Panc1 (cell line): ENCODE results near the gene RPSA. TPM values are rescaled to one million over a fixed set of nuclear protein-coding genes. Genes with fewer than 3 reads are reported as not detected.

Experiments
- ATAC-seq: fragments of 200-7000 bp; cut with Tn5 transposase; 2 replicates; pipeline ENCODE4 v1.9.1; 2020; ENCODE audit warnings: mild to moderate bottlenecking, moderate library complexity
- Bru-seq: library from RNA; stranded (reverse); fragments of 400-500 nt; gene quantifications from one replicate; lab custom pipeline; 2021; lab: Mats Ljungman, UMichigan
- BruChase-seq, 2 experiments: library from RNA; stranded (reverse); fragments of 400-500 nt; gene quantifications; one replicate each; lab custom pipeline; 2021; lab: Mats Ljungman, UMichigan
- BruUV-seq: library from RNA; stranded (reverse); fragments of 400-500 nt; replicated peaks from 2 replicates; lab custom pipeline; 2021; lab: Mats Ljungman, UMichigan
- CTCF ChIA-PET: fragments of 300-600 bp; sonication (Branson Sonifier 250); formaldehyde crosslinking; loops from one replicate; lab custom pipeline; 2022; ENCODE audit warnings: antibody characterized with exemption; lab: Charles Lee
- POLR2A ChIA-PET: fragments of 300-600 bp; sonication (Branson Sonifier 250); formaldehyde crosslinking; loops from one replicate; lab custom pipeline; 2022; ENCODE audit warnings: antibody characterized with exemption; lab: Charles Lee
- DNase-seq: peaks from one replicate; pipeline ENCODE4 v3.0.0-alpha.2; 2010; ENCODE audit warnings: low read depth, low spot score
- H3K27ac ChIP-seq: 2 replicates; pipeline ENCODE4 v1.5.1; 2011; ENCODE audit warnings: mild to moderate bottlenecking, low read length, inconsistent platforms
- H3K27me3 ChIP-seq: fragments of 200-500 bp; sonication (Bioruptor generic); 2 replicates; pipeline ENCODE4 v1.6.0; 2014; ENCODE audit warnings: low read length, inconsistent platforms; ENCODE audit not compliant: control insufficient read depth, insufficient read depth
- H3K36me3 ChIP-seq: fragments of 200-500 bp; sonication (Bioruptor generic); 2 replicates; pipeline ENCODE4 v1.5.1; 2014; ENCODE audit warnings: inconsistent platforms, mild to moderate bottlenecking, low read length, moderate library complexity; ENCODE audit not compliant: control insufficient read depth, insufficient read depth
- H3K4me1 ChIP-seq: 2 replicates; pipeline ENCODE4 v1.5.1; 2011; ENCODE audit warnings: inconsistent platforms, mild to moderate bottlenecking, low read length, moderate library complexity; ENCODE audit not compliant: control insufficient read depth, insufficient read depth
- H3K4me3 ChIP-seq, 2 experiments: 2 replicates each; pipeline ENCODE4 v1.5.1; 2011 to 2012; ENCODE audit warnings: low read depth in 2 of 2, low read length in 2 of 2, mild to moderate bottlenecking in 2 of 2, inconsistent platforms in 1 of 2, moderate library complexity in 1 of 2
- H3K9me3 ChIP-seq: fragments of 200-500 bp; sonication (Bioruptor generic); 2 replicates; pipeline ENCODE4 v1.5.1; 2014; ENCODE audit warnings: low read depth, mild to moderate bottlenecking, inconsistent platforms, low read length, moderate library complexity; ENCODE audit not compliant: control insufficient read depth, insufficient read depth
- CTCF ChIP-seq: fragments of 450-650 bp; IDR thresholded peaks from 2 replicates; pipeline ENCODE4 v1.5.1; 2017; ENCODE audit warnings: mild to moderate bottlenecking
- POLR2AphosphoS5 ChIP-seq: IDR thresholded peaks from 2 replicates; pipeline ENCODE4 v1.6.1; 2012; ENCODE audit warnings: mild to moderate bottlenecking, low read depth, low read length, moderate library complexity
- REST ChIP-seq, 2 experiments: IDR thresholded peaks; 2 replicates each; pipeline ENCODE4 v1.6.1; 2011 to 2012; ENCODE audit warnings: low read depth in 2 of 2, control low read depth in 1 of 2, low read length in 1 of 2, mild to moderate bottlenecking in 1 of 2, moderate library complexity in 1 of 2; ENCODE audit not compliant: insufficient read depth in 1 of 2
- TCF7L2 ChIP-seq: IDR thresholded peaks from 2 replicates; pipeline ENCODE4 v1.6.1; 2011; ENCODE audit warnings: mild to moderate bottlenecking, low read depth, low read length, inconsistent platforms
- in situ Hi-C: cut with HindIII; loops from 2 replicates; pipeline ENCODE4 v1.10.0; 2016; ENCODE audit warnings: low sequenced_read_pairs, low pct_unique_long_range_greater_than_20kb
- intact Hi-C: fragments of 100-400 bp; cut with micrococcal nuclease; formaldehyde crosslinking; loops from one replicate; pipeline ENCODE4 v1.10.0; 2022; ENCODE audit not compliant: unreplicated experiment
- long read RNA-seq: library from polyadenylated mRNA; unstranded; transcript quantifications from one replicate; pipeline ENCODE4 v2.0.0, GENCODE V29; 2021; ENCODE audit not compliant: unreplicated experiment
- polyA plus RNA-seq: library from polyadenylated mRNA; unstranded; fragments of >200 nt; gene quantifications from one replicate; pipeline ENCODE4 v1.2.1, GENCODE V29; 2012; ENCODE audit warnings: missing spikeins; ENCODE audit not compliant: insufficient read length
- total RNA-seq: library from RNA; stranded (reverse); gene quantifications from one replicate; pipeline ENCODE4 v1.2.1, GENCODE V29; 2021; ENCODE audit not compliant: unreplicated experiment

The RPSA gene
- 856 TPM for total RNA-seq
- polyA plus RNA-seq: 738 TPM
- percentile 99 among the genes with signal in this experiment for Bru-seq, nascent RNA
- BruChase-seq, experiment 1, labeled RNA remaining after a 2-hour chase: percentile 97 among the genes with signal in this experiment
- percentile 98 among the genes with signal in this experiment for BruChase-seq, experiment 2, labeled RNA remaining after a 6-hour chase
- long read RNA-seq, transcript RPSA-201 (7 exons, 1,171 nt): major isoform, 242 of 274 reads
- long read RNA-seq, partial matches to known transcripts: 17 of 274 reads
- long read RNA-seq, other reads (novel, unspliced or antisense): 12 of 274 reads

- POLR2A ChIA-PET: no interaction called here
- TF ChIP-seq POLR2AphosphoS5: peak; percentile 98
- TF ChIP-seq CTCF: peak; percentile 63
- no peak for TF ChIP-seq TCF7L2
Observed at GRCh38 chr3:39406368-39407258, at the start of gene RPSA. TSS of gene RPSA (plus strand) at chr3:39406720. CDS start at chr3:39407654, 934 bp downstream.

GRCh38 chr3:39358333-39358732 is 48.2 kb upstream of the RPSA start:
- intact Hi-C loops: no loop called here
- Histone ChIP-seq H3K36me3 (no peaks in the 10 kb centered on the region), H3K4me1 (no peaks in the 10 kb centered on the region), H3K27me3 (no peaks in the 10 kb centered on the region), H3K9me3 (no peaks in the 10 kb centered on the region), H3K27ac (no peak overlapping the region), H3K4me3 (no peak overlapping the region)
- TF ChIP-seq POLR2AphosphoS5: no peak
- no peak for TF ChIP-seq REST (IDR thresholded peaks at IDR 0.05; ENCODE audit: insufficient read depth in 1 of 2, low read depth in 2 of 2, low read length in 1 of 2)
- no TSS peak for BruUV-seq
- in situ Hi-C loops: no loop called here
- ChIA-PET POLR2A (no interaction called here), CTCF (no interaction called here)
- no peak for ATAC-seq
- DNase-seq: no peak

More at GRCh38 chr3:39406368-39407258, at the start of gene RPSA:
- intact Hi-C loops: no loop called here
- peaks cover 32% of the 10 kb centered on the region for H3K36me3 ChIP-seq
- no peaks in the 10 kb centered on the region for H3K27me3 ChIP-seq
- CTCF ChIA-PET: no interaction called here
- TSS peak; percentile 82 for BruUV-seq
- DNase-seq (peak; percentile 78), ATAC-seq (peak; percentile 98)
- no peaks in the 10 kb centered on the region for H3K9me3 ChIP-seq
- H3K27ac ChIP-seq: peak within 1 kb of the TSS; percentile 95
- in situ Hi-C loops: no loop called here
- peak within 1 kb of the TSS; percentile 80 to 89 for H3K4me3 ChIP-seq
- peaks cover 11% of the 10 kb centered on the region for H3K4me1 ChIP-seq
